Fibroblast of lung (primary cell): ENCODE results near the gene WDR90.

Source experiments
- CTCF ChIP-seq, 2 donors: IDR thresholded peaks in 1 of 2; conservative IDR thresholded peaks in 1 of 2; 1 replicate in 1 of 2; 2 replicates in 1 of 2; pipeline ENCODE4 v1.5.1; 2011 to 2012; ENCODE audit warnings: low read length in 2 of 2, control low read depth in 1 of 2, inconsistent platforms in 1 of 2, low read depth in 1 of 2, mild to moderate bottlenecking in 1 of 2
- EZH2 ChIP-seq: IDR thresholded peaks from 2 replicates; pipeline ENCODE4 v1.5.1; 2012; ENCODE audit warnings: low read length, control low read depth, mild to moderate bottlenecking; ENCODE audit errors: missing control alignments

- TF ChIP-seq CTCF (conservative IDR thresholded peaks at IDR 0.05 in 1 of 2, IDR thresholded peaks at IDR 0.05 in 1 of 2; ENCODE audit: low read depth in 1 of 2, low read length in 2 of 2) = no peak
- TF ChIP-seq EZH2 = no peak
Measured at GRCh38 chr16:674968-675883, 26.1 kb downstream of the WDR90 start, which contains the start of gene RHBDL1.
